Loucy (cell line): ENCODE results near the gene CDKL1.

ENCODE experiments used
- EZH2phosphoT487 ChIP-seq: fragments of 200-600 bp; IDR thresholded peaks from 2 replicates; pipeline ENCODE4 v1.6.1; 2018; ENCODE audit warnings: antibody characterized with exemption, mild to moderate bottlenecking, moderate library complexity, borderline replicate concordance
- TF ChIP-seq, protein P1 (sequence below): fragments of 200-600 bp; sonication (generic); conservative IDR thresholded peaks from 2 replicates; pipeline ENCODE4 v1.5.1; 2014; ENCODE audit warnings: mild to moderate bottlenecking, antibody characterized with exemption, low read length

DNA sequence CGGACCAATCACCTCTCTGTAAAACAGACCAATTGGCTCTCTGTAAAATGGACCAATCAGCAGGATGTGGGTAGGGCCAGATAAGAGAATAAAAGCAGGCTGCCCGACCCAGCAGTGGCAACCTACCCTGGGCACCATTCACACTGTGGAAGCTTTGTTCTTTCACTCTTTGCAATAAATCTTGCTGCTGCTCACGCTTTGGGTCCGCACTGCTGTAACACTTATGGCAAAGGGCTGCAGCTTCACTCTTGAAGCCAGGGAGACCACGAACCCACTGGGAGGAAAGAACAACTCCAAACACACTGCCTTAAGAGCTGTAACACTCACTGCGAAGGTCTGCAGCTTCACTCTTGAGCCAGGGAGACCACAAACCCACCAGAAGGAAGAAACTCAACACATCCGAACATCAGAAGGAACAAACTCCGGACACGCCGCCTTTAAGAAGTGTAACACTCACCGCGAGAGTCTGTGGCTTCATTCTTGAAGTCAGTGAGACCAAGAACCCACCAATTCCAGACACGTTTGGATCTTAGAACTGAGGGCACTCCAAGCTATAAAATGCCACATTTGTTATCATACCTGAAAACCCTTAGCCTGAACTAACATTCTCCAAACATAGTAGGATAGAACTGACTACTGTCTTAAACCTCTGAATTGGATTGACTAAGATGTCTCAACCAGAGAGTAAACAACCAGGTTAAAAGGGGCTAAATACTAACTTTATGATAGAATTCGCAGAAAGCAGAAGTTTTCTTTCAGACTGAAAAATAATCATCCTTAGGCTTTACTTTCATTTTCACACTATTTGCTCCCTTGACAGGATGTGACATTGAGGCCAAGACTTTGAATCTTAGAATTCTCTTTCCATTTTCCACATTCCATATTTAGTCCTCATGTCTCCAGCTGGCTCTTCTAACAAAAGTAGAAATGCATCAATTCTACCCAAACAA lies 33.6 kb downstream of the CDKL1 start:
- TF ChIP-seq, protein P1, sequence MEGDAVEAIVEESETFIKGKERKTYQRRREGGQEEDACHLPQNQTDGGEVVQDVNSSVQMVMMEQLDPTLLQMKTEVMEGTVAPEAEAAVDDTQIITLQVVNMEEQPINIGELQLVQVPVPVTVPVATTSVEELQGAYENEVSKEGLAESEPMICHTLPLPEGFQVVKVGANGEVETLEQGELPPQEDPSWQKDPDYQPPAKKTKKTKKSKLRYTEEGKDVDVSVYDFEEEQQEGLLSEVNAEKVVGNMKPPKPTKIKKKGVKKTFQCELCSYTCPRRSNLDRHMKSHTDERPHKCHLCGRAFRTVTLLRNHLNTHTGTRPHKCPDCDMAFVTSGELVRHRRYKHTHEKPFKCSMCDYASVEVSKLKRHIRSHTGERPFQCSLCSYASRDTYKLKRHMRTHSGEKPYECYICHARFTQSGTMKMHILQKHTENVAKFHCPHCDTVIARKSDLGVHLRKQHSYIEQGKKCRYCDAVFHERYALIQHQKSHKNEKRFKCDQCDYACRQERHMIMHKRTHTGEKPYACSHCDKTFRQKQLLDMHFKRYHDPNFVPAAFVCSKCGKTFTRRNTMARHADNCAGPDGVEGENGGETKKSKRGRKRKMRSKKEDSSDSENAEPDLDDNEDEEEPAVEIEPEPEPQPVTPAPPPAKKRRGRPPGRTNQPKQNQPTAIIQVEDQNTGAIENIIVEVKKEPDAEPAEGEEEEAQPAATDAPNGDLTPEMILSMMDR: no peak
- no peak for TF ChIP-seq EZH2phosphoT487
